22Rv1 (cell line): ENCODE measurements around the gene LCE2C.

ENCODE experiments used
- ZFX ChIP-seq: fragments of 450-650 bp; IDR thresholded peaks from 2 replicates; pipeline ENCODE4 v1.6.1; 2017; ENCODE audit warnings: antibody characterized with exemption, borderline replicate concordance
- TF ChIP-seq, protein P1 (sequence below): fragments of 450-650 bp; IDR thresholded peaks from 2 replicates; pipeline ENCODE4 v1.5.1; 2017; ENCODE audit warnings: mild to moderate bottlenecking

- TF ChIP-seq, protein P1, sequence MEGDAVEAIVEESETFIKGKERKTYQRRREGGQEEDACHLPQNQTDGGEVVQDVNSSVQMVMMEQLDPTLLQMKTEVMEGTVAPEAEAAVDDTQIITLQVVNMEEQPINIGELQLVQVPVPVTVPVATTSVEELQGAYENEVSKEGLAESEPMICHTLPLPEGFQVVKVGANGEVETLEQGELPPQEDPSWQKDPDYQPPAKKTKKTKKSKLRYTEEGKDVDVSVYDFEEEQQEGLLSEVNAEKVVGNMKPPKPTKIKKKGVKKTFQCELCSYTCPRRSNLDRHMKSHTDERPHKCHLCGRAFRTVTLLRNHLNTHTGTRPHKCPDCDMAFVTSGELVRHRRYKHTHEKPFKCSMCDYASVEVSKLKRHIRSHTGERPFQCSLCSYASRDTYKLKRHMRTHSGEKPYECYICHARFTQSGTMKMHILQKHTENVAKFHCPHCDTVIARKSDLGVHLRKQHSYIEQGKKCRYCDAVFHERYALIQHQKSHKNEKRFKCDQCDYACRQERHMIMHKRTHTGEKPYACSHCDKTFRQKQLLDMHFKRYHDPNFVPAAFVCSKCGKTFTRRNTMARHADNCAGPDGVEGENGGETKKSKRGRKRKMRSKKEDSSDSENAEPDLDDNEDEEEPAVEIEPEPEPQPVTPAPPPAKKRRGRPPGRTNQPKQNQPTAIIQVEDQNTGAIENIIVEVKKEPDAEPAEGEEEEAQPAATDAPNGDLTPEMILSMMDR: no peak
- no peak for TF ChIP-seq ZFX
These were observed 29.9 kb upstream of the LCE2C start for GRCh38 chr1:152645146-152645545.
